GDM1 (cell line): ENCODE measurements around the gene DGKB.

Source experiments
- DNase-seq: peaks from one replicate; lab custom pipeline; 2025; lab: John Stamatoyannopoulos, UW

Gene DGKB

GRCh38 chr7:14902589-14903067 is at the start of gene DGKB:
Gene DGKB, minus strand, starts transcription at chr7:14902751.
- no peak for DNase-seq

GRCh38 chr7:14950013-14950412 is 47.5 kb upstream of the DGKB start:
- DNase-seq, result no peak

- no peak for DNase-seq
These were observed 35.6 kb upstream of the DGKB start for GRCh38 chr7:14938181-14938580.

- DNase-seq, result no peak
These were observed 35.0 kb upstream of the DGKB start for GRCh38 chr7:14937581-14937980.

GRCh38 chr7:14936554-14936953 is 34.0 kb upstream of the DGKB start:
- no peak for DNase-seq

- no peak for DNase-seq
These were observed 32.3 kb upstream of the DGKB start for GRCh38 chr7:14934839-14935238.

- no peak for DNase-seq
These were observed 29.1 kb upstream of the DGKB start for GRCh38 chr7:14931511-14932215.

- DNase-seq, result no peak
These were observed 21.8 kb upstream of the DGKB start for GRCh38 chr7:14924398-14924797.

GRCh38 chr7:14911077-14911476 is 8.5 kb upstream of the DGKB start:
- no peak for DNase-seq

- no peak for DNase-seq
These were observed 6.1 kb upstream of the DGKB start for GRCh38 chr7:14908697-14909096.

GRCh38 chr7:14905764-14906163 is 3.2 kb upstream of the DGKB start:
- no peak for DNase-seq

GRCh38 chr7:14900051-14900450 is 2.5 kb downstream of the DGKB start:
- no peak for DNase-seq

GRCh38 chr7:14899030-14899429 is 3.5 kb downstream of the DGKB start:
- no peak for DNase-seq

- DNase-seq, result no peak
These were observed 6.1 kb downstream of the DGKB start for GRCh38 chr7:14896461-14896860.

- no peak for DNase-seq
These were observed 7.7 kb downstream of the DGKB start for GRCh38 chr7:14894826-14895225.

- no peak for DNase-seq
These were observed 9.6 kb downstream of the DGKB start for GRCh38 chr7:14892961-14893360.

- no peak for DNase-seq
These were observed 11.3 kb downstream of the DGKB start for GRCh38 chr7:14891289-14891688.

GRCh38 chr7:14888962-14889361 is 13.6 kb downstream of the DGKB start:
- no peak for DNase-seq

GRCh38 chr7:14886533-14886932 is 16.0 kb downstream of the DGKB start:
- DNase-seq, result no peak

GRCh38 chr7:14875941-14876587 is 26.5 kb downstream of the DGKB start:
- no peak for DNase-seq

GRCh38 chr7:14871880-14872279 is 30.7 kb downstream of the DGKB start:
- no peak for DNase-seq

GRCh38 chr7:14870394-14870793 is 32.2 kb downstream of the DGKB start:
- DNase-seq, result no peak

GRCh38 chr7:14868937-14869336 is 33.6 kb downstream of the DGKB start:
- DNase-seq, result no peak

GRCh38 chr7:14861456-14861855 is 41.1 kb downstream of the DGKB start:
- no peak for DNase-seq
